ENCODE results near the gene INSIG1. TPM values are rescaled to one million over a fixed set of nuclear protein-coding genes. Genes with fewer than 3 reads are reported as not detected.

INSIG1 gene
- total RNA-seq, 1 donor from 2014 or later = 63.6 TPM

- Histone ChIP-seq H3K27ac (no peak overlapping the region), H3K36me3 (no peaks in the 10 kb centered on the region), H3K4me1 (no peaks in the 10 kb centered on the region), H3K9me3 (no peaks in the 10 kb centered on the region), H3K27me3 (no peaks in the 10 kb centered on the region), H3K4me3 (no peak overlapping the region)
- TF ChIP-seq POLR2A (IDR thresholded peaks at IDR 0.05) = no peak
- no peak for TF ChIP-seq POLR2AphosphoS5 (IDR thresholded peaks at IDR 0.05; ENCODE audit: insufficient read depth in 1 of 2, low read depth in 1 of 2)
- no peak for TF ChIP-seq CTCF (IDR thresholded peaks at IDR 0.05)
- intact Hi-C loops (cut with DNase I) = no loop called here
- no peak for DNase-seq (ENCODE audit: extremely low spot score in 2 of 2)
These were observed 28.7 kb downstream of the INSIG1 start for GRCh38 chr7:155326385-155326784.

- no peaks in the 10 kb centered on the region for H3K36me3 ChIP-seq
- DNase-seq (ENCODE audit: extremely low spot score in 2 of 2) = peak in 1 of 2 donors; percentile 65
- no peaks in the 10 kb centered on the region for H3K9me3 ChIP-seq
- no peak for TF ChIP-seq POLR2A (IDR thresholded peaks at IDR 0.05)
- no peak for TF ChIP-seq CTCF (IDR thresholded peaks at IDR 0.05)
- no peak for TF ChIP-seq POLR2AphosphoS5 (IDR thresholded peaks at IDR 0.05; ENCODE audit: insufficient read depth in 1 of 2, low read depth in 1 of 2)
- H3K27ac ChIP-seq = no peak overlapping the region
- no peaks in the 10 kb centered on the region for H3K4me1 ChIP-seq
- no peak overlapping the region for H3K4me3 ChIP-seq
- no peaks in the 10 kb centered on the region for H3K27me3 ChIP-seq
- intact Hi-C loops (cut with DNase I) = no loop called here
These were observed 30.1 kb downstream of the INSIG1 start for GRCh38 chr7:155327590-155328320.

GRCh38 chr7:155329225-155329624, 31.5 kb downstream of the INSIG1 start:
- Histone ChIP-seq H3K36me3 (no peaks in the 10 kb centered on the region), H3K4me1 (no peaks in the 10 kb centered on the region), H3K4me3 (no peak overlapping the region), H3K27ac (no peak overlapping the region), H3K27me3 (no peaks in the 10 kb centered on the region), H3K9me3 (no peaks in the 10 kb centered on the region)
- intact Hi-C loops (cut with DNase I) = no loop called here
- DNase-seq (ENCODE audit: extremely low spot score in 2 of 2) = no peak
- TF ChIP-seq POLR2A (IDR thresholded peaks at IDR 0.05) = no peak
- TF ChIP-seq CTCF (IDR thresholded peaks at IDR 0.05) = no peak
- TF ChIP-seq POLR2AphosphoS5 (IDR thresholded peaks at IDR 0.05; ENCODE audit: insufficient read depth in 1 of 2, low read depth in 1 of 2) = no peak

- no peak for DNase-seq (ENCODE audit: extremely low spot score in 2 of 2)
- no peak overlapping the region for H3K27ac ChIP-seq
- no peaks in the 10 kb centered on the region for H3K9me3 ChIP-seq
- intact Hi-C loops (cut with DNase I) = loop anchor here (10.0 kb wide), 1 partner anchor 417 kb away; no protein-coding TSS in a partner anchor
- no peaks in the 10 kb centered on the region for H3K36me3 ChIP-seq
- no peaks in the 10 kb centered on the region for H3K4me1 ChIP-seq
- H3K27me3 ChIP-seq = no peaks in the 10 kb centered on the region
- H3K4me3 ChIP-seq = no peak overlapping the region
- no peak for TF ChIP-seq POLR2AphosphoS5 (IDR thresholded peaks at IDR 0.05; ENCODE audit: insufficient read depth in 1 of 2, low read depth in 1 of 2)
- TF ChIP-seq POLR2A (IDR thresholded peaks at IDR 0.05) = no peak
- no peak for TF ChIP-seq CTCF (IDR thresholded peaks at IDR 0.05)
These were observed 33.7 kb downstream of the INSIG1 start for GRCh38 chr7:155331396-155331795.
